Measurements from ENCODE around the gene FAXDC2. TPM values are rescaled to one million over a fixed set of nuclear protein-coding genes. Genes with fewer than 3 reads are reported as not detected.

Gene FAXDC2, protein sequence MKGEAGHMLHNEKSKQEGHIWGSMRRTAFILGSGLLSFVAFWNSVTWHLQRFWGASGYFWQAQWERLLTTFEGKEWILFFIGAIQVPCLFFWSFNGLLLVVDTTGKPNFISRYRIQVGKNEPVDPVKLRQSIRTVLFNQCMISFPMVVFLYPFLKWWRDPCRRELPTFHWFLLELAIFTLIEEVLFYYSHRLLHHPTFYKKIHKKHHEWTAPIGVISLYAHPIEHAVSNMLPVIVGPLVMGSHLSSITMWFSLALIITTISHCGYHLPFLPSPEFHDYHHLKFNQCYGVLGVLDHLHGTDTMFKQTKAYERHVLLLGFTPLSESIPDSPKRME
- 8.6 and 8.7 TPM in 2 replicates for total RNA-seq

DNA sequence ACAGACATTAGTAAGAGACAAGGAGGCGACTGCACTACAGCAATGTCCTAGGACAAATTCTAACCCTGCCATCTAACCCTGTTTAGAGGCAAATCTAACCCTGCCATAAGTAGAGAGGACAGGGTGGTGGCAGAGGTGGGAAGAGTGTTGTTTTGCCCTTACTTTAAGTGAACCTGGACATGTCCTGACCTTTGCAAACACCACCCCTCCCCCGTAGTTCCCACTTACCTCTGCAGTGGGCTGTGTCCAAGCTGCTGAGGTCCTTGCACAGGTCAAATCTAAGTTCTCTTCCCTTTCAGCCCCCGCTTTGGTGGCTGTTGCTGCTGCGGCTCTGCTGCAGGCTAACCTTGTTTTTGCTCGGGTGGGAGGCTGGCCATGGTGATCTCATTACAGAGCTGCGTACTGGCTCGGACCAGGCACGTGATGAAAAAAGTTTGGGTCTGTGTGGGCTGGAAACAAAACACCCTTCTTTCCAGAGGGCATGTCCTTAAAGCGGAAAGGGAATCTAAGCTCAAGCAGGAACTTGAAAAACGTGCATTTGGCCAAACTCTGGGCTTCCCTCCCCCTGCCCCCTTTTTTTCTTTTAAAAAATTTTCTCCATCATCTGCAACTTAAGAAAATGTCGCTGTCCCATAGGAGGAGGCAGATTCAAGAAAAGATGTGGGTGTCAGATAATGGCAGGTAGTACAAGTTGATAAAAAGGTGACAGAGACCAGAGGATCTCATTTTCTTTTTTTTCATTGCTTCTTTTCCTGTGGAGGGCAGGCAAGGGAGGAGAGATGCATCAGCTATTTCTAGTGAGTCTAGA is at the start of gene FAXDC2:
Gene FAXDC2, minus strand, starts transcription at position 349 of the 808 bp plus-strand sequence. CDS start 12,425 bp downstream, outside the sequence.

DNA sequence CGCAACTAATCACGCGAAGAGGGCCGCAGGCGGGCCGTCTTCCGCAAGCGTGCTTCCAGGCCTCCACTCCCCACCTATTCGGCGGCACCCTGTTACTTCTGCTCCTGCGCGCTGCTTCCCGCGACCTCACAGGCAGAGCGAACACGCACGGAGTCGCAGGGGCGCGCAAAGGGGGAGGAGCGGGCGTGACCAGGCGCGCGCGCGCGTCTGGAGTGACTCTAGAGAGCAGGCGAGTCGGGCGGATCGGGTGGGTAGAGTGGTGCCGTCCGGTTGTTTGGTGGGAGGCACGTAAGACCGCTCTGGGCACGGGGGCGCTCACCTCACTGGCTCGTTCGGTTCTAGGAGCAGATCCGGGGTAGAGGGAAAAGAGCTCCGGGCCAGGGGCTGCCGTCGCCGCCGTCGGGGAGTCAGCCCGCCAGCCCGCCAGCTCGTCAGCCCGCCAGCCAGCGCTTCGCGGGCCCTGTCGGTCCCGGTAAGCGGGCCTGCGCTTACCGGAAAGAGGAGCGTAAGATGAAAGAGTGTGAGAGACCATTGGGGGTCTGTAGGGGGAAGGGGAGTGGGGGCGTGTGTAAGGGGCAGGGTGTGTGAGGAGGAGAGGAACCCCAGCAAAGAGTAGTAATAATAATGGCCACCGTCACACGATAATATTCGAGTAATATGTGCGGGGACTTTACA is 8.0 kb upstream of the FAXDC2 start, which contains the start of gene CNOT8:
Gene CNOT8, plus strand, starts transcription at position 331 of the 675 bp plus-strand sequence. CDS start 4,652 bp downstream, outside the sequence.

Small RNA genes within 50 kb of the gene (small RNA-seq; reads per million reads assigned to genes)
- gene MIR378H = not detected

Other genes starting within 250 kb of the FAXDC2 start
- 71.8 and 91.0 TPM in 2 replicates for gene LARP1, start 95.2 kb downstream of the FAXDC2 start, total RNA-seq
- 40.8 and 42.5 TPM in 2 replicates for gene CNOT8, start 8.0 kb upstream of the FAXDC2 start, total RNA-seq
- 11.4 and 13.9 TPM in 2 replicates for gene GEMIN5, start 87.6 kb upstream of the FAXDC2 start, total RNA-seq
- 9.1 and 9.8 TPM in 2 replicates for gene MRPL22, start 90.5 kb upstream of the FAXDC2 start, total RNA-seq
- gene KIF4B, start 163.2 kb upstream of the FAXDC2 start, total RNA-seq = under 0.01 TPM in 1 of 2 replicates, not detected in the other